Inflammatory macrophage treated with lipopolysaccharide for 1 hour (primary cell): Measurements from ENCODE around the gene CCDC110.
A peak's percentile ranks its signal among the peaks of the same experiment; 100 is the strongest.

Experiments used
- DNase-seq, 2 donors: peaks; one replicate each; pipeline ENCODE4 v3.0.0-alpha.2; 2020 to 2022

The CCDC110 gene

DNA sequence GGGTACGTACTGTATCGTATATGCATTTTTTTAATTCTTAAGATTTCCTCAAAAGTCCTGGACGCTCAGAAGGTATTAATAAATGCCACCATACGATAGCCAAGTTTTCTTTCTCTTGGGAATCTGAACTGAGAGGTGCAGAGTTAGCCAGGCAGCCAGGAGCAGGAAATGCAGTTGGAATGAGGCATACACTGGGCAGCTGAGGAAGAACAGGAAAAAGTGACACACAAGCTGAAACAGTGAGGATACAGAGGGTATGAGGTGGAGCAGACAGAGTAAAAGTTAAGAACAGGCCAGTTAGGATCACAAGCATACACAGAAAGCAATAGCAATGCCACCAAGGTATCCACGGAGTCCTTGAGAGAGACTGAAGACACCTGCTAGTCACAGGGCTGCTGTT, 59.1 kb downstream of the CCDC110 start:
- no peak for DNase-seq

- peak; percentile 58 to 67 for DNase-seq
Observed at GRCh38 chr4:185411849-185412248, 59.7 kb downstream of the CCDC110 start.

GRCh38 chr4:185408432-185408831, 63.1 kb downstream of the CCDC110 start:
- DNase-seq = no peak

DNA sequence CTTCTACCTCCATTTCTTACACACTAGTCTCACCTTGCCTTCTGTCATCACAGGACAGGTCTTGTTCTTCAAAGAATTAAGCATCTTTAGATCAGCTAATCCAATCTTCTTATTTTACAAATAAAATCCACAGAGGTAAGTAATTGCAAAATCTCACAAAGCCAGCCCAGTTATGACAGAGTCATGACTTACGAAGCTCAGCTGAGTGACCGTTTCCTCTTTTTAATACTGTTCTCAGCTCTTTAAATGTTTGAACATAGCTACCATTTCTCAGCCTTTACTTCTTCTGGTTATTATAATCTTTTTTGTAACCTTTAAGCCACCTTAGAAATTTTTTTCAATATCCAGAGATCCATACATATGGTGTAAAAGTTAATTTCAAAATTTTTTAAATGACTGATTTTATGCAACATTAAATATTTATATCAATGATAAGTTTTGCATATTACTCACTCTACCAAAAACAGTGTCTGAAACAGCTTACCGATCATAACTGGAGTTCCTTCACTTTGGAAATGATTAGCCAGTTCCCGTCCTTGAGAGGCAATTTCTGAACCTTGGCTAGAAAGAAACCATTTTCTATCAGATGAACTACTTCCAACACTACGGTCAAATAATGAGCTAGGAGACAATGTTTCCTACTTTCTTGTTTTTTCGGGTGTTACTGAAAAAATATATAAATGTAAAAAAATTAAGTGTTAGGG, 66.1 kb downstream of the CCDC110 start:
- peak; percentile 68 to 70 for DNase-seq

DNA sequence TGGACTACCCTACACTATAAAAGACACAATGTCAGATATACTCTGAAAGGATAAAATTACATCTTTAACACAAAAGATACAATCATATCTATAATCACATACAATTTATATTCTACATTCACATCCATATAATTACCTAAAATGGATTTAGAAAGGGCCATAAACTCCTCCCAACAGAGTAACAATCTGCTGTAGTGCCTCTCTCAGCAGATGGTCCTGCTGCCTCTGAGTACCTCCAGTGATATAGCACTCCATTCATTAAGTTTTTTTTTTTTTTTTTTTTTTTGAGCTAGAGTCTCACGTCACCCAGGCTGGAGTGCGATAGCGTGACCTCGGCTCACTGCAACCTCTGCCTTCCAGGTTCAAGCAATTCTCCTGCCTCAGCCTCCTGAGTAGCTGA, 67.5 kb downstream of the CCDC110 start:
- no peak for DNase-seq

GRCh38 chr4:185399466-185399865, 72.1 kb downstream of the CCDC110 start:
- DNase-seq = no peak

DNA sequence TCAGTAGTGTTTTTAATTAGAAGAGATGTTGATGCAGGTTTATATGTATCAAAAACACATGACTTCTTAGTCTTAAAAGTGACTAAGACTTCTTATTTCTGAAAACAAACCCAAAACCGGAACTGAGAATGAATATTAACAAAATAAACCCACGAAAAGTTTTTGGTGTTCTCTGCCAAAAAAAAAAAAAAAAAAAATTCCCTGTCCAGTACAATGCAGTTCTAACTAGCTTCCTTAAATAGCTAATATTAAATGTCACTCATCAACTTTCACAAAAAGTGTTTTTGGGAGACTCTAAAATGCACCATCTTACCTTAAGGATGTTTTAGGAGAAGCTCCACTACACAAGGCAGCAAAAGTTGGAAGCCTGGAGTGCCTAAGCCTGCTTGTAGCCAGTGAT, 72.9 kb downstream of the CCDC110 start:
- DNase-seq = peak; percentile 38 to 51

DNA sequence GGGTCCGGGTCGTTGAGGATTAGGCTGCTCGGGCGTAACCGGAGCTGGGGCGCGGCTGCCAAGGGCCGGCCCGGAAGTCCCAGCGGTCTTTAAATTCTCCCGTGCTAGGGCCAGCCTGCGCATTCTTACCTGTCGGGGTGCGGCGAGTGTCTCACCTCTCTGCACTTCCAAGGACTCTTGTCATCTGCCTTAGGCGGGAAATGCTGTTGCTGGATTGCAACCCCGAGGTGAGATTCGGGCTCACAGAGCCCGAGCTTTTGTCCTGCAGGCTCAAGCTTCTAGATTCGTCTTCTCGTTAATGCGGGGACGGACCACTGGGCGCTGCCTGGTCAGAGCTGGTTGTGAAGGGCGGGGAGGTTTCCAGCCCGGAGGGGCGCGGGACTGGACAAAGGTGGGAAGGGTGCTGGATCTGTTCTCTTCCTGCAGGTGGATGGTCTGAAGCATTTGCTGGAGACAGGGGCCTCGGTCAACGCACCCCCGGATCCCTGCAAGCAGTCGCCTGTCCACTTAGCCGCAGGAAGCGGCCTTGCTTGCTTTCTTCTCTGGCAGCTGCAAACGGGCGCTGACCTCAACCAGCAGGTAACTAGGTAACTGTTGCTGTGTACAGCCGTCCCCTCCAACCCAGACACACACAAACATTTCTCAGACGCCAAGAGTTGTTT, 74.7 kb downstream of the CCDC110 start, which contains the start of gene ANKRD37:
ANKRD37 (plus strand) TSS at position 118 of the 662 bp plus-strand sequence; CDS start at position 201, 83 bp downstream.
- DNase-seq = no peak

GRCh38 chr4:185395956-185396723, 75.4 kb downstream of the CCDC110 start:
- DNase-seq = peak; percentile 96 to 98

DNA sequence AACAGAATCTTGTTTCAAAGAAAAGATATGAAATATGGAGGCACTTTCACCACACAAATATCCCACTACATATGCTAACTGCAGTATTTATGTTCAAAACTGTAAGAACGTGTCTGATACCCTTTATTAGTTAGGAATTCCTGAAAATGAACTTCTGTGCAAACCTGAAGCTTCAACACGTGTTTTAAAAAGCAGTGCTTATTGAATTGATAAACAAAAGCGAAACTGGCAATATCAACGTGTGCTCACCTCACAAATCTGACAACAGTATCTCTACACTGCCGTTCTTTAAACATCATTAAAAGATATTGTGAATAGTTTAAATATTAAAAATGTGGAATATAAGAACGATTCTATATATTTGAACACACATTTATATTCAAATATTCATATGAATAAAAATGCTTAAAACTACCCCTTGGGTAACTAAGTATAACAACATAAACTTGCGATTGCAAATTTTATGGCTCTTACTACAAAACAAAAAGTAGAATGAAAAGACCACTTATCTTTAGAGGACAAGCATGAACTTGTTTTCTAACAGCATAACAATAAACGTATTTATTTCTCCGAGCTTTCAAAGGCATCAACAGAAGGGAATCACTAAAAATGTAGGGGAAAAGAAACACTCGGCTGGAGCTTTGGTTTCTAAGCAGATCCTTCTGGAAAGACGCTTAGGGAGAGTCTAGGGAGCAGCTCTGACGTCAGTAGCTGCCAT, 76.1 kb downstream of the CCDC110 start, which contains the start of gene LRP2BP:
LRP2BP (minus strand) TSS at position 687 of the 718 bp plus-strand sequence. CDS start 17,738 bp downstream, outside the sequence.
- peak in 1 of 2 donors; percentile 13 for DNase-seq
